GM21786 (cell line): ENCODE data around the gene SULT2B1.

ENCODE experiments used
- ATAC-seq: cut with Tn5 transposase; IDR thresholded peaks from one replicate; pipeline ENCODE4 v1.9.1; 2021; ENCODE audit not compliant: unreplicated experiment

SULT2B1 gene

GRCh38 chr19:48646722-48647216 lies 94.8 kb downstream of the SULT2B1 start:
- no peak for ATAC-seq

- no peak for ATAC-seq
Observed at GRCh38 chr19:48648134-48648533, 96.2 kb downstream of the SULT2B1 start.
